Stromal cell of bone marrow (primary cell): ENCODE results near the gene MARCKS.
"Not testable (repeated sequence)": the region's sequence is repeated elsewhere in the genome, so short reads cannot be mapped to it uniquely, and the experiment has no call there.

Experiments used
- DNase-seq: peaks from one replicate; pipeline ENCODE4 v3.0.0-alpha.2; 2012; ENCODE audit warnings: low read depth

The MARCKS gene

DNA sequence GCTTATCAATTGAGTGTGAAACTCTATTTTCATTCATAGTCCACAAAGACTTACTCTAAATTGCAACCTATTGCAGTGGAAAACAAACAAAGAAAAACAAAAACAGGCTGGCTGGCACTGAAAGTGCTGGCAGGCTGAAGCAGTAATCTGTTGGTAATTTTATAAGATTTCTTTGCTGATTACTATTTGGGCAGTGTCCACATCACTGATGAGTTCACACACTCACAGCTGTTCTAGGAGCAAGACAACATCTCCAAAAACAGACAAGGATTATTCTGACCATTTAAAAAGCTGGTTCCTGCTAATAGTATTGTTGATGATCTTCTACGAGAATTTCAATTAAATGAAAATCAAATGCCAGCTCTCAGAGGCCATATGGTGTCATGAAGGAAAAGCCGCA is 26.9 kb downstream of the MARCKS start:
- no peak for DNase-seq

- DNase-seq, result no peak
Observed at GRCh38 chr6:113886512-113886911, 29.4 kb downstream of the MARCKS start.

- DNase-seq, result no peak
Observed at GRCh38 chr6:113888493-113888892, 31.3 kb downstream of the MARCKS start.

GRCh38 chr6:113888956-113889630 is 31.9 kb downstream of the MARCKS start:
- DNase-seq, result no peak

DNA sequence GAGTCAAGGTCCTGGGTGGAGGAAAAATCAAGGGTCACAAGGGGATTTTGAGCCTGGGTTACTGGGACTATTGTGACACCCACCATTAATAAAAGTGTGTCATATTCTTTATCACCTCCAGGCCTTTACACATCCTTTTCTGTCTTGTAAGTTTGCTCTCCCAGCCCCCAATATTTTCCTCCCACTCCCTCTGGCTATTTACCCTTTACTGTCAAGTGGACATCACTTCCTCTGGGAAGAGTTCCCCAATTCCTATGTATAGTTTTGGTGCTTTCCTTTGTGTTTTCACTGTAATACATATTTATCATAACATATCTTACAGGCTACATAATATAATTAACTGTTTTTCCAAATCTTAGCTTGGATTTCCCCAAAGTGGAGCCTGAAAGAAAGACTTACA is 36.3 kb downstream of the MARCKS start:
- no peak for DNase-seq

DNA sequence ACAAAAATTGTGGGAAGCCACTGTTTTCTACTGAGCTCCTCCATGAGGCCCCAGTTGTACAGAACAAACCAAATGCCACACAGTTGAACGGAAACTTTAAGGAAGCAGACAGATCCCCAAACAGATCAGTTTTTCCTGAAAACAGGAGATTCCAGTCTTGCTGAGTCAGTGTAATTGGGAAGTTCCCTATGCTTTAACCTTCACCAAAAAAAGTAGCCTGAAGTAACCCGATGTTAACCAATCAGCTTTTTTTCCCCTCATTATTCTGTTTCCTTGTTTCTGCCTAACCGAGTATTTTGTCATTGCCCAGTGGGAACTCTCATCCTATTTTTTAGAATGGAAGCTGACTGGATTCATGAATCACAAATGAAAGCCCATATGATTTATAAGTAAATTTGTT is 36.7 kb downstream of the MARCKS start:
- DNase-seq, result peak; percentile 51

DNA sequence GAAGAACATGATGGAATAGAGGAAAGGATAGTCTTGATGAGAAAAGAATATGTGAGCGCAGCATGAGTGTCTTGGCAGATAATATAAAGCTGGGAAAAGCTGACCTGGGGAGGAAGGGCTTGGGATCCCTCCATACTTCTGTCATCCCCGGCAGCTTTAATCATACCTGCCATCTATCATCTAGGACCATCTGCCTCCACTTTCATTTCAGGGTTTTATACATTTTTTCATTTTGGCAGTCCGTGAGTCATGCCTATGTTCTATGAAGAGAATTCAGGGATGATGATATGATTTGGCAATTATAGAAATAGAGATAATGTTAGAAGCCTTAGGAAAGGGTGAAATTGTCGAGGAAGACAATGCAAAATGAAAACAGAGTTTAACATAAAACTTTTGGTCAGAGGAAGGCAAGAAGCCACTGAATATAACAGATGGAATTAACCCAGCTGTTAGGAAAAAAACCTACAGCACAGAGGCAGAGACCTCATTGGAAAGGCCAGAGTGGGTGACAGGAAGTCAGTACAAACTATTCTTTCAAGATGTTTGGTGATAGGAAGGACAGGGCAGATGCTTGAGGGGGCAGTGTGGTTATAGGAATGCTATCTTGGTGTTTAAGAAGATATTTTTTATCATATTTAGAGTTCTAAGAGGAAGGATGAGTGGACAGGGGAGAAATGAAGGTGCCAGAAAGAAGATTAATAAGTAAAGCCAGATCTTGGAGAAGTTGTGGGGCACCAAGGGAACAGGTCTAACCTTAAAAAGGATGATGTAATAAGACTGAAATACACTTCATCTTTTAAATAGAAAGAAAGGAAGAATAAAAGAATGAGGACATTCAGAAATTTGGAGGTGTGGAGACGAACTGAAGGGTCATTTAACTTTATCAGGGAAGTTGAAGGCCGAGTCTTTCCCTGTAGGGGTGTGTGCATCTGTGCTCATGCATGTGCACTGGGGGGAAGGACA is 37.8 kb downstream of the MARCKS start:
- no peak for DNase-seq

GRCh38 chr6:113901482-113901881 is 44.3 kb downstream of the MARCKS start:
- peak; percentile 35 for DNase-seq

- DNase-seq, result no peak
Observed at GRCh38 chr6:113903666-113904330, 46.7 kb downstream of the MARCKS start.

GRCh38 chr6:113907102-113907815 is 50.1 kb downstream of the MARCKS start:
- no peak for DNase-seq

- no peak for DNase-seq
Observed at GRCh38 chr6:113908801-113909200, 51.7 kb downstream of the MARCKS start.

DNA sequence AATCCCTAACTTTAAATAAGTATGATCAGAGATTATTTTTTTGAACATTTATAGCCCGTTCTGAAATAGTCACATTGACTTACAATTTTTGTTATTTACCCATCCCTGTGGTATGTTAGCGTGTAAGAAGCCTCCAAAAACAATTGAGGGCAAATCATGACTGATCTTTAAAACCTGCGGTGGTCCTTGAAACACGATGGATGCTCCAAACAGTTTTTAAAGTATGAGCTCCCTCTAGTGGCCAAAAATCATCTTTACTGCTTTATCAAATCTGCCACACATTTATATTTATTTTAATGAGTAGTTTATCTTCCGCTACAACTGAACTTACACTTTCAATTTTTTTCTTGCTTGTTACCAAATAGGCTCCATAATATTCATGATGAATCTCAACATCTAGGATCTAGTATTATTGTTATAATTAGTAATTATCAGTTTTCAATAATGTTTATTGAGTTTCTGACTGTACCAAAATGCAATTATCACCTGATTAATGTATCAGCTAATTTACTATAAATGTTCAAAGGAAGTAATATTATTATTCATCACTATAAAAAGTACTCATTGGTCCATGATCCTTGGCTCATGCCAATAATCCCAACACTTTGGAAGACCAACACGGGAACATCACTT is 52.2 kb downstream of the MARCKS start:
- peak; percentile 41 for DNase-seq

GRCh38 chr6:113910285-113910684 is 53.1 kb downstream of the MARCKS start:
- not testable (repeated sequence) for DNase-seq
